ENCODE data around the gene ATP8A2.

The ATP8A2 gene

DNA sequence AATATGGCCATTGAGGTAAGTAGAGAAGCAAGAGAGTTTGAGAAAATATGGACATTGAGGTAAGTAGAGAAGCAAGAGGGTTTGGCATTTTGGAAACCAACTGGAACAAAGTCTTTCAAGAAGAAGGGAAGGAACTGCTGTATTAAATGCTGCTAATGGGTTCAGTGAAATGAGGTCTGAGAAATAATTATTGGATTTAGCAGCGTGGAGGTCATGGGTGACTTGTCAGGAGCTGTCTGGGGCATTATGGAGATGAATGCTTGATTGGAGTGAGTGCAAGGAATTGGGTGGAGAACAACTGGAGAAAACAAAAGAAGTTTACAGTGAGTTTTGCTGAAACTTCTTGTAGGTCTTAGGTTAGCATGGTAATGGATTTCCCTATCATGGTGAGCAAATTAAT lies 232.3 kb downstream of the ATP8A2 start:
- no peak for TF ChIP-seq SIN3A (IDR thresholded peaks at IDR 0.05; ENCODE audit: borderline replicate concordance, insufficient read depth, low read length)
- TF ChIP-seq, protein P1, sequence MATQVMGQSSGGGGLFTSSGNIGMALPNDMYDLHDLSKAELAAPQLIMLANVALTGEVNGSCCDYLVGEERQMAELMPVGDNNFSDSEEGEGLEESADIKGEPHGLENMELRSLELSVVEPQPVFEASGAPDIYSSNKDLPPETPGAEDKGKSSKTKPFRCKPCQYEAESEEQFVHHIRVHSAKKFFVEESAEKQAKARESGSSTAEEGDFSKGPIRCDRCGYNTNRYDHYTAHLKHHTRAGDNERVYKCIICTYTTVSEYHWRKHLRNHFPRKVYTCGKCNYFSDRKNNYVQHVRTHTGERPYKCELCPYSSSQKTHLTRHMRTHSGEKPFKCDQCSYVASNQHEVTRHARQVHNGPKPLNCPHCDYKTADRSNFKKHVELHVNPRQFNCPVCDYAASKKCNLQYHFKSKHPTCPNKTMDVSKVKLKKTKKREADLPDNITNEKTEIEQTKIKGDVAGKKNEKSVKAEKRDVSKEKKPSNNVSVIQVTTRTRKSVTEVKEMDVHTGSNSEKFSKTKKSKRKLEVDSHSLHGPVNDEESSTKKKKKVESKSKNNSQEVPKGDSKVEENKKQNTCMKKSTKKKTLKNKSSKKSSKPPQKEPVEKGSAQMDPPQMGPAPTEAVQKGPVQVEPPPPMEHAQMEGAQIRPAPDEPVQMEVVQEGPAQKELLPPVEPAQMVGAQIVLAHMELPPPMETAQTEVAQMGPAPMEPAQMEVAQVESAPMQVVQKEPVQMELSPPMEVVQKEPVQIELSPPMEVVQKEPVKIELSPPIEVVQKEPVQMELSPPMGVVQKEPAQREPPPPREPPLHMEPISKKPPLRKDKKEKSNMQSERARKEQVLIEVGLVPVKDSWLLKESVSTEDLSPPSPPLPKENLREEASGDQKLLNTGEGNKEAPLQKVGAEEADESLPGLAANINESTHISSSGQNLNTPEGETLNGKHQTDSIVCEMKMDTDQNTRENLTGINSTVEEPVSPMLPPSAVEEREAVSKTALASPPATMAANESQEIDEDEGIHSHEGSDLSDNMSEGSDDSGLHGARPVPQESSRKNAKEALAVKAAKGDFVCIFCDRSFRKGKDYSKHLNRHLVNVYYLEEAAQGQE (IDR thresholded peaks at IDR 0.05; ENCODE audit: insufficient read depth in 1 of 2, low read depth in 2 of 2, low read length in 2 of 2), result no peak
- no peak for TF ChIP-seq FOXP2 (optimal IDR thresholded peaks at IDR 0.05; ENCODE audit: borderline replicate concordance, extremely low read depth, extremely low read length, insufficient read depth)
- TF ChIP-seq POLR2AphosphoS5 (IDR thresholded peaks at IDR 0.05; ENCODE audit: low read depth, low read length), result no peak
- TF ChIP-seq TAF1 (IDR thresholded peaks at IDR 0.05; ENCODE audit: borderline replicate concordance, insufficient read depth, low read length), result no peak

GRCh38 chr13:25607096-25607495 lies 235.3 kb downstream of the ATP8A2 start:
- TF ChIP-seq POLR2AphosphoS5 (IDR thresholded peaks at IDR 0.05; ENCODE audit: low read depth, low read length), result no peak
- TF ChIP-seq, protein P1 (IDR thresholded peaks at IDR 0.05; ENCODE audit: insufficient read depth in 1 of 2, low read depth in 2 of 2, low read length in 2 of 2), result no peak
- no peak for TF ChIP-seq TAF1 (IDR thresholded peaks at IDR 0.05; ENCODE audit: borderline replicate concordance, insufficient read depth, low read length)
- no peak for TF ChIP-seq FOXP2 (optimal IDR thresholded peaks at IDR 0.05; ENCODE audit: borderline replicate concordance, extremely low read depth, extremely low read length, insufficient read depth)
- no peak for TF ChIP-seq SIN3A (IDR thresholded peaks at IDR 0.05; ENCODE audit: borderline replicate concordance, insufficient read depth, low read length)

GRCh38 chr13:25608181-25608580 lies 236.4 kb downstream of the ATP8A2 start:
- TF ChIP-seq SIN3A (IDR thresholded peaks at IDR 0.05; ENCODE audit: borderline replicate concordance, insufficient read depth, low read length) (no peak), TAF1 (IDR thresholded peaks at IDR 0.05; ENCODE audit: borderline replicate concordance, insufficient read depth, low read length) (no peak), POLR2AphosphoS5 (IDR thresholded peaks at IDR 0.05; ENCODE audit: low read depth, low read length) (no peak), FOXP2 (optimal IDR thresholded peaks at IDR 0.05; ENCODE audit: borderline replicate concordance, extremely low read depth, extremely low read length, insufficient read depth) (no peak)
- TF ChIP-seq, protein P1 (IDR thresholded peaks at IDR 0.05; ENCODE audit: insufficient read depth in 1 of 2, low read depth in 2 of 2, low read length in 2 of 2), result no peak

DNA sequence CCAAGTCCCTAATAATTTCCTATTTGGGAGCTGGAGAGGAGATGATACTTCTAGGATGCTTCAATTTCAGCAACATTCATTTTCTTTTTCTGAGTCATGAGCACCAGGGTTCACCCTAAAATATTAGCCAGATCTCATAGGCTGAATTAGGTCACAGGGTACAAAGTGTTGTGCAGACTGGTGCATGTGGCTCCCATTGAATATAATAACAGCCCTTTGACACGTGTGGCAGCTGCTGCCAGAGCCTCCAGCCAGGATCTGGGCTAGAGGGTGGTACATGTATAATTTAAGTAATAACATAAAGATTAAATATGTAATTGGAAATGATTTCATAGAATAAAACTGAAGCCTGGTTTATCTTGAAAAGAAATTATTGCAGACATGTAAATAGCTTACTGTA lies 244.9 kb downstream of the ATP8A2 start:
- TF ChIP-seq SIN3A (IDR thresholded peaks at IDR 0.05; ENCODE audit: borderline replicate concordance, insufficient read depth, low read length), result no peak
- TF ChIP-seq FOXP2 (optimal IDR thresholded peaks at IDR 0.05; ENCODE audit: borderline replicate concordance, extremely low read depth, extremely low read length, insufficient read depth), result no peak
- no peak for TF ChIP-seq TAF1 (IDR thresholded peaks at IDR 0.05; ENCODE audit: borderline replicate concordance, insufficient read depth, low read length)

DNA sequence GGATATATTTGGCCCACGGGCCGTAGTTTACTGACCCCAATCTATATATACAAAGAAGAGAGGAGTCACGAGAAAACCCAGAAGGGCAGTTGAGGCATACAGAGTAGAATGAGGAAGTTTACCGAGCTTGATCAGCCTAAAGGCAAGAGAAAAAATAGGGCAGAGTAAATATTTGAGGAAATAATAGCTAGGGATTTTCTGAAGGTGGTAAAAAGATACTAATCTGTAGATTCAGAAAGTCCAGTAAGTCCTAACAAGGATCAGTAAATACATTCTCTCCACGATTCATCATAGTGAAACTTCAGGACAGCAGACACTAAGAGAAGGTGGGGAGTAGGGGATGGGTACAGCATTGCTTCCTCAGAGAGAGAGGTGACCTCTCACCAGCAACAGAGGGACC lies 248.1 kb downstream of the ATP8A2 start:
- TF ChIP-seq, protein P1 (IDR thresholded peaks at IDR 0.05; ENCODE audit: insufficient read depth in 1 of 2, low read depth in 2 of 2, low read length in 2 of 2), result no peak
- TF ChIP-seq FOXP2 (optimal IDR thresholded peaks at IDR 0.05; ENCODE audit: borderline replicate concordance, extremely low read depth, extremely low read length, insufficient read depth) (no peak), POLR2AphosphoS5 (IDR thresholded peaks at IDR 0.05; ENCODE audit: low read depth, low read length) (no peak), TAF1 (IDR thresholded peaks at IDR 0.05; ENCODE audit: borderline replicate concordance, insufficient read depth, low read length) (no peak), SIN3A (IDR thresholded peaks at IDR 0.05; ENCODE audit: borderline replicate concordance, insufficient read depth, low read length) (no peak)

Measured in PFSK-1 (cell line).